SK-N-SH (cell line): ENCODE results near the gene ESRRG. TPM values are rescaled to one million over a fixed set of nuclear protein-coding genes. Genes with fewer than 3 reads are reported as not detected.

Source experiments
- CTCF ChIA-PET: fragments of 300-600, 350-600 bp; formaldehyde crosslinking; extraction: SDS; loops from one replicate; lab custom pipeline; 2021; lab: Yijun Ruan, JAX
- POLR2A ChIA-PET: fragments of 350-600 bp; sonication (Branson Sonifier 250); formaldehyde crosslinking; extraction: SDS; loops from one replicate; lab custom pipeline; 2020; ENCODE audit warnings: antibody characterized with exemption, inconsistent platforms; lab: Yijun Ruan, JAX
- DNase-seq: peaks from one replicate; pipeline ENCODE4 v3.0.0; 2012
- H2AFZ ChIP-seq: fragments of 200-600 bp; sonication (generic); 2 replicates; pipeline ENCODE4 v1.8.1; 2016; ENCODE audit warnings: antibody characterized with exemption, mild to moderate bottlenecking, low read depth
- H3F3A ChIP-seq: fragments of 200-600 bp; sonication (generic); replicated peaks from 2 replicates; pipeline ENCODE3; 2016; ENCODE audit warnings: antibody characterized with exemption, mild to moderate bottlenecking; ENCODE audit not compliant: insufficient read depth
- H3K27ac ChIP-seq, 2 experiments: fragments of 200-500 bp in 1 of 2; fragments of 200-600 bp in 1 of 2; sonication (Bioruptor generic) in 1 of 2; sonication (generic), shearing (Covaris generic) in 1 of 2; 2 replicates each; pipeline versions ENCODE4 v1.5.1 to v1.6.1; 2014 to 2016; ENCODE audit warnings: low read depth in 2 of 2, inconsistent platforms in 1 of 2, low read length in 1 of 2, mild to moderate bottlenecking in 1 of 2, mixed read lengths in 1 of 2
- H3K27me3 ChIP-seq: fragments of 200-600 bp; sonication (generic), shearing (Covaris generic); 2 replicates; pipeline ENCODE4 v1.6.1; 2016; ENCODE audit warnings: mixed run types; ENCODE audit not compliant: insufficient read depth
- H3K36me3 ChIP-seq, 2 experiments: fragments of 200-500 bp in 1 of 2; fragments of 200-600 bp in 1 of 2; sonication (Bioruptor generic) in 1 of 2; sonication (generic) in 1 of 2; replicated peaks in 1 of 2; 2 replicates each; pipeline versions ENCODE3 to v1.5.1; 2014 to 2016; ENCODE audit warnings: low read length in 1 of 2, mild to moderate bottlenecking in 1 of 2; ENCODE audit not compliant: insufficient read depth in 2 of 2, control insufficient read depth in 1 of 2
- H3K4me1 ChIP-seq, 2 experiments: fragments of 200-500 bp in 1 of 2; fragments of 200-600 bp in 1 of 2; sonication (Bioruptor generic) in 1 of 2; sonication (generic), shearing (Covaris generic) in 1 of 2; 2 replicates each; pipeline versions ENCODE4 v1.5.1 to v1.6.1; 2014 to 2016; ENCODE audit warnings: low read depth in 1 of 2, low read length in 1 of 2, mixed run types in 1 of 2; ENCODE audit not compliant: insufficient read depth in 2 of 2, control insufficient read depth in 1 of 2
- H3K4me2 ChIP-seq: fragments of 200-600 bp; sonication (generic), shearing (Covaris generic); 2 replicates; pipeline ENCODE4 v1.6.1; 2017; ENCODE audit warnings: mixed run types
- H3K4me3 ChIP-seq, 2 experiments: fragments of 200-500 bp in 1 of 2; fragments of 200-600 bp in 1 of 2; sonication (Bioruptor generic) in 1 of 2; sonication (generic), shearing (Covaris generic) in 1 of 2; 2 replicates each; pipeline versions ENCODE4 v1.5.1 to v1.8.1; 2014 to 2016; ENCODE audit warnings: low read depth in 2 of 2, inconsistent platforms in 1 of 2, low read length in 1 of 2, mild to moderate bottlenecking in 1 of 2, mixed read lengths in 1 of 2, moderate library complexity in 1 of 2
- H3K79me2 ChIP-seq: fragments of 200-600 bp; sonication (generic); 2 replicates; pipeline ENCODE4 v1.8.1; 2017; ENCODE audit warnings: mild to moderate bottlenecking; ENCODE audit not compliant: insufficient read depth
- H3K9ac ChIP-seq: fragments of 200-600 bp; sonication (generic); 2 replicates; pipeline ENCODE4 v1.6.1; 2017; ENCODE audit warnings: mixed run types
- H3K9me2 ChIP-seq: fragments of 200-600 bp; sonication (generic); 2 replicates; pipeline ENCODE4 v1.6.1; 2017; ENCODE audit warnings: mixed run types
- H3K9me3 ChIP-seq: fragments of 200-600 bp; sonication (generic); 2 replicates; pipeline ENCODE4 v1.6.1; 2017; ENCODE audit warnings: mixed run types, mild to moderate bottlenecking, moderate library complexity
- H4K20me1 ChIP-seq: fragments of 200-600 bp; sonication (generic); 2 replicates; pipeline ENCODE4 v1.6.1; 2017; ENCODE audit warnings: mild to moderate bottlenecking, mixed run types; ENCODE audit not compliant: insufficient read depth
- ELF1 ChIP-seq: IDR thresholded peaks from 2 replicates; pipeline ENCODE4 v1.4.0; 2012
- FOSL2 ChIP-seq: IDR thresholded peaks from 2 replicates; pipeline ENCODE4 v1.4.0; 2012; ENCODE audit warnings: low read depth, mild to moderate bottlenecking, moderate library complexity, borderline replicate concordance
- FOXJ3 ChIP-seq: sonication (generic); formaldehyde crosslinking; IDR thresholded peaks from 2 replicates; pipeline ENCODE4 v1.5.1; 2020; ENCODE audit warnings: mild to moderate bottlenecking, missing genetic modification reagents
- GATA2 ChIP-seq: sonication (generic); formaldehyde crosslinking; IDR thresholded peaks from 2 replicates; pipeline ENCODE4 v1.5.0; 2020; ENCODE audit warnings: mild to moderate bottlenecking, missing genetic modification reagents
- NRF1 ChIP-seq: IDR thresholded peaks from 2 replicates; pipeline ENCODE4 v1.6.1; 2012; ENCODE audit warnings: low read depth, mild to moderate bottlenecking, low read length
- POLR2AphosphoS5 ChIP-seq: IDR thresholded peaks from 2 replicates; pipeline ENCODE4 v1.6.1; 2012; ENCODE audit warnings: low read depth, low read length
- RAD21 ChIP-seq: IDR thresholded peaks from 2 replicates; pipeline ENCODE4 v1.6.1; 2012; ENCODE audit warnings: mild to moderate bottlenecking, low read length
- RFX5 ChIP-seq: IDR thresholded peaks from 2 replicates; pipeline ENCODE4 v1.6.1; 2012; ENCODE audit warnings: mild to moderate bottlenecking, improper control_type of control experiment, low read length
- RXRA ChIP-seq: IDR thresholded peaks from 2 replicates; pipeline ENCODE4 v1.4.0; 2012; ENCODE audit warnings: low read depth, mild to moderate bottlenecking, borderline replicate concordance
- SIN3A ChIP-seq: IDR thresholded peaks from 2 replicates; pipeline ENCODE4 v1.6.1; 2012; ENCODE audit warnings: low read depth, mild to moderate bottlenecking, low read length, moderate library complexity, borderline replicate concordance
- SMC3 ChIP-seq: IDR thresholded peaks from 2 replicates; pipeline ENCODE4 v1.6.1; 2012; ENCODE audit warnings: low read depth, low read length, improper control_type of control experiment
- TAF1 ChIP-seq: IDR thresholded peaks from 2 replicates; pipeline ENCODE4 v1.6.1; 2012; ENCODE audit warnings: low read depth, mild to moderate bottlenecking, low read length, moderate library complexity, borderline replicate concordance
- TEAD4 ChIP-seq: IDR thresholded peaks from 2 replicates; pipeline ENCODE4 v1.4.0; 2012; ENCODE audit warnings: mild to moderate bottlenecking, borderline replicate concordance; ENCODE audit not compliant: insufficient read depth
- USF1 ChIP-seq: IDR thresholded peaks from 2 replicates; pipeline ENCODE4 v1.4.0; 2012; ENCODE audit warnings: low read depth, borderline replicate concordance
- YY1 ChIP-seq: IDR thresholded peaks from 2 replicates; pipeline ENCODE4 v1.4.0; 2012; ENCODE audit warnings: low read depth, mild to moderate bottlenecking
- polyA plus RNA-seq, 3 experiments: library from polyadenylated mRNA; depleted of rRNA; stranded (reverse); fragments of >200 nt; gene quantifications; 2 replicates each; pipeline ENCODE4 v1.2.3, GENCODE V29; 2012

Gene ESRRG
- polyA plus RNA-seq, 1 of the 3 experiments (the other 2 are of a cell fraction), result 0.26 TPM

- Histone ChIP-seq H3K4me1 (peaks cover 20 to 24% of the 10 kb centered on the region in 2 experiments), H3F3A (peaks cover 37% of the 10 kb centered on the region), H4K20me1 (no peaks in the 10 kb centered on the region), H3K9me3 (no peaks in the 10 kb centered on the region), H3K27ac (peak overlapping the region in 1 of 2 experiments; percentile 22; a peak in 1 of 4 replicates), H3K4me3 (no peak overlapping the region), H3K9ac (no peak overlapping the region), H2AFZ (no peak overlapping the region), H3K27me3 (no peaks in the 10 kb centered on the region), H3K9me2 (no peaks in the 10 kb centered on the region), H3K36me3 (no peaks in the 10 kb centered on the region), H3K4me2 (no peak overlapping the region), H3K79me2 (no peaks in the 10 kb centered on the region)
- CTCF ChIA-PET, result interaction anchor here (1.2 kb wide), 1 partner anchor 137 kb away, joined by 4 read pairs; no protein-coding TSS in a partner anchor
- POLR2A ChIA-PET, result no interaction called here
- no peak for DNase-seq
- TF ChIP-seq RAD21 (no peak), GATA2 (CRISPR knock-in tag) (no peak), SIN3A (no peak), TAF1 (no peak), NRF1 (no peak), SMC3 (no peak), ELF1 (no peak), FOSL2 (no peak), POLR2AphosphoS5 (no peak), RXRA (no peak), USF1 (no peak), FOXJ3 (CRISPR knock-in tag) (no peak), RFX5 (no peak), TEAD4 (no peak), YY1 (no peak)
These were observed 264.4 kb downstream of the ESRRG start for GRCh38 chr1:216458812-216459211.

- CTCF ChIA-PET, result interaction anchor here (1.5 kb wide), 1 partner anchor 94 kb away, joined by 3 read pairs; no protein-coding TSS in a partner anchor
- POLR2A ChIA-PET, result no interaction called here
- peak overlapping the region; percentile 52 to 93 for H3K27ac ChIP-seq
These were observed 265.9 kb downstream of the ESRRG start for GRCh38 chr1:216457356-216457755.

More at GRCh38 chr1:216457356-216457755, 265.9 kb downstream of the ESRRG start:
- no peak for DNase-seq
- Histone ChIP-seq H3K4me2 (no peak overlapping the region), H3K9ac (no peak overlapping the region), H3K4me1 (peaks cover 13 to 20% of the 10 kb centered on the region in 2 experiments; a peak in 3 of 4 replicates), H4K20me1 (no peaks in the 10 kb centered on the region), H2AFZ (peak overlapping the region; percentile 54; the same call in 1 of the 2 replicates), H3K9me2 (no peaks in the 10 kb centered on the region), H3K36me3 (no peaks in the 10 kb centered on the region), H3K27me3 (no peaks in the 10 kb centered on the region), H3K9me3 (no peaks in the 10 kb centered on the region), H3K79me2 (no peaks in the 10 kb centered on the region), H3K4me3 (no peak overlapping the region), H3F3A (peaks cover 26% of the 10 kb centered on the region)
- TF ChIP-seq SMC3 (no peak), RXRA (peak; percentile 43; the same call in 1 of the 2 replicates)
